ENCODE results near the gene MRPL42. TPM values are rescaled to one million over a fixed set of nuclear protein-coding genes. Genes with fewer than 3 reads are reported as not detected.
"Not testable (repeated sequence)": the region's sequence is repeated elsewhere in the genome, so short reads cannot be mapped to it uniquely, and the experiment has no call there.

MRPL42 gene
- total RNA-seq, 2 donors from 2014 or later: 11.9 to 21.4 TPM

GRCh38 chr12:93552427-93552826 lies 85.1 kb downstream of the MRPL42 start:
- ATAC-seq (no peak), DNase-seq (no peak)
- H3K4me1 ChIP-seq: no peaks in the 10 kb centered on the region
- no peaks in the 10 kb centered on the region for H3K36me3 ChIP-seq (replicated peaks in 1 of 2; ENCODE audit: insufficient read depth in 1 of 2, low read depth in 2 of 2)
- H3K9me3 ChIP-seq: no peaks in the 10 kb centered on the region
- intact Hi-C loops (cut with DNase I): no loop called here
- 53 to 57% methylated on average over 4 of the region's 4 CpGs for WGBS, 2 donors
- no peaks in the 10 kb centered on the region for H3K27me3 ChIP-seq
- H3K27ac ChIP-seq: no peak overlapping the region
- no peak for TF ChIP-seq CTCF (IDR thresholded peaks at IDR 0.05)
- no peak for TF ChIP-seq POLR2A (IDR thresholded peaks at IDR 0.05)
- no peak overlapping the region for H3K4me3 ChIP-seq

- H3K4me3 ChIP-seq; H3K27ac ChIP-seq; H3K36me3 ChIP-seq (replicated peaks in 1 of 2; ENCODE audit: insufficient read depth in 1 of 2, low read depth in 2 of 2); DNase-seq; intact Hi-C loops (cut with DNase I); H3K27me3 ChIP-seq; ATAC-seq; H3K9me3 ChIP-seq; H3K4me1 ChIP-seq: not testable (repeated sequence)
These were observed 90.6 kb downstream of the MRPL42 start for GRCh38 chr12:93557879-93558278.

DNA sequence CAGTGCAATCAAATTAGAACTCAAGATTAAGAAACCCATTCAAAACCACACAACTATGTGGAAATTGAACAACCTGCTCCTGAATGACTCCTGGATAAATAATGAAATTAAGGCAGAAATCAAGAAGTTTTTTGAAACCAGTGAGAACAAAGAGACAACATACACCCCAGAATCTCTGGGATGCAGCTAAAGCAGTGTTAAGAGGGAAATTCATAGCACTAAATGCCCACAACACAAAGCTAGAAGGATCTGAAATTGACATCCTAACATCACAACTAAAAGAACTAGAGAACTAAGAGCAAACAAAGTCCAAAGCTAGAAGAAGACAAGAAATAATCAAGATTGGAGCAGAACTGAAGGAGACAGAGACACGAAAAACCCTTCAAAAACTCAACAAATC lies 91.4 kb downstream of the MRPL42 start:
- 92 to 97% methylated on average over 1 of the region's 1 CpG for WGBS, 2 donors
- intact Hi-C loops (cut with DNase I); H3K4me1 ChIP-seq: not testable (repeated sequence)

DNA sequence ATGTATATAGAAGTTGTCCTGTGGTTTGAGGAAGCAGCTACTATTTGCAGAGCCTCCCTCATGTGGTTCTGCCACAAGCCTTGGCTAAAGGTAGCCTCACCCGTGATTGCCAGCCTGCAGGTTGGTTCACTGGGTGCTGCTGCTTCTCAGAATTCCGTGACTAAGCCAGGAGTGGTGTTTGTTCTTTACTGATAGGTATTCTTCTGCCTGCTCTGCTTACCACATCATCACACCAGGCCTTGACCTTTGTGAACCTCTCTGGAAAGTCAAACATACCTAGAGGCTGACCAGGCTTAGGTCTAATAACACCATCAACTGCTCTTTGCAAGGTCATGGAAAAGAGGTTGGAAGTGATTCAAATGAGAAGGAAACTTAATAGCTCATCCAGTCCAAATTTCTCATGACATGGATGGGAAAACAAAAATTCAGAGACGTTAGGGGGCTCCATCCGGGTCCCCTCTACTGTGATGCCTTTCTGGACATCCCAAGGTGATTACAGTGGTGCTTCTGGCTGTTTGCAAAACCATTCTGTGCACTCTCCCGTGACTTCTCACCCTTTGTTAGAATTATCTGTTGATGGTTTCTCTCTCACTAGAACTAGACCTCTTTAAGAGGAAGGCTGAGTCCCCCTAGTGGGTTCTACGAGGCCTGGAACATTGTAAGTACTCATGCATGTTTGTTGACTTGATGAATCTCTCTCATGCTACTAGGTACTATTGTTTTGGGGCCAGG lies 96.7 kb downstream of the MRPL42 start:
- Histone ChIP-seq H3K9me3 (no peaks in the 10 kb centered on the region), H3K27me3 (no peaks in the 10 kb centered on the region), H3K36me3 (replicated peaks in 1 of 2; ENCODE audit: insufficient read depth in 1 of 2, low read depth in 2 of 2) (no peaks in the 10 kb centered on the region), H3K4me1 (no peaks in the 10 kb centered on the region), H3K27ac (no peak overlapping the region), H3K4me3 (no peak overlapping the region)
- ATAC-seq (peak; percentile 80), DNase-seq (peak in 3 of 4 donors; percentile 18 to 31 (median 20))
- no peak for TF ChIP-seq POLR2A (IDR thresholded peaks at IDR 0.05)
- TF ChIP-seq CTCF (IDR thresholded peaks at IDR 0.05): no peak
- 48 to 49% methylated on average over 5 to 6 of the region's 6 CpGs for WGBS, 2 donors
- intact Hi-C loops (cut with DNase I): no loop called here

More for the DNA sequence above, 91.4 kb downstream of the MRPL42 start:
- not testable (repeated sequence) for H3K27me3 ChIP-seq; H3K9me3 ChIP-seq; H3K36me3 ChIP-seq (replicated peaks in 1 of 2; ENCODE audit: insufficient read depth in 1 of 2, low read depth in 2 of 2); H3K27ac ChIP-seq; DNase-seq; H3K4me3 ChIP-seq; ATAC-seq

GRCh38 chr12:93565760-93566159 lies 98.4 kb downstream of the MRPL42 start:
- Histone ChIP-seq H3K9me3 (no peaks in the 10 kb centered on the region), H3K36me3 (replicated peaks in 1 of 2; ENCODE audit: insufficient read depth in 1 of 2, low read depth in 2 of 2) (no peaks in the 10 kb centered on the region), H3K4me3 (no peak overlapping the region), H3K4me1 (no peaks in the 10 kb centered on the region), H3K27me3 (no peaks in the 10 kb centered on the region), H3K27ac (no peak overlapping the region)
- WGBS, 2 donors: 86 to 96% methylated on average over 3 of the region's 3 CpGs
- ATAC-seq (no peak), DNase-seq (no peak)
- TF ChIP-seq POLR2A (IDR thresholded peaks at IDR 0.05) (no peak), CTCF (IDR thresholded peaks at IDR 0.05) (no peak)
- intact Hi-C loops (cut with DNase I): loop anchor here (5.0 kb wide), 1 partner anchor 537 kb away; no protein-coding TSS in a partner anchor

Small RNA genes lying within 50 kb of the gene (small RNA-seq; reads per million reads assigned to genes)
- not detected for gene RF00019

Other genes with a start within 250 kb of the MRPL42 start
- 10 to 100 TPM; 59.7 to 66.9 TPM for gene NUDT4, start 89.6 kb upstream of the MRPL42 start, total RNA-seq
- 10 to 100 TPM in 1 of 2 donors, 1 to 10 TPM in 1; 6.9 to 11.2 TPM for gene UBE2N, start 25.6 kb upstream of the MRPL42 start, total RNA-seq
- 10 to 100 TPM; 16.3 to 50.4 TPM for gene SOCS2, start 105.2 kb downstream of the MRPL42 start, total RNA-seq
- gene CRADD, start 209.9 kb downstream of the MRPL42 start, total RNA-seq: 10 to 100 TPM; 27.2 to 75.2 TPM

Measured in body of pancreas (tissue), 4 donors.